Activated T-helper 1 cell treated with anti-CD3 and anti-CD28 coated beads, Interleukin-12 subunit alpha, Interleukin-12 subunit beta, Interleukin-2, Interleukin-4 antibody, amounts not matched to agents 30 ng/mL and 10 ng/mL and 1 ng/mL, durations not matched to agents 14 hours and 24 hours and 36 hours (primary cell): ENCODE data around the gene NAA25. TPM values are rescaled to one million over a fixed set of nuclear protein-coding genes. Genes with fewer than 3 reads are reported as not detected.
"Not testable (repeated sequence)": the region's sequence is repeated elsewhere in the genome, so short reads cannot be mapped to it uniquely, and the experiment has no call there.

Experiments
- DNase-seq: peaks from one replicate; pipeline ENCODE4 v3.0.0; 2021; ENCODE audit warnings: low spot score
- H3K27ac Mint-ChIP-seq: one replicate; pipeline ENCODE4 v1.8.0; 2021; ENCODE audit warnings: mild to moderate bottlenecking, mixed read lengths
- H3K27me3 Mint-ChIP-seq: one replicate; pipeline ENCODE4 v1.8.0; 2022; ENCODE audit warnings: mild to moderate bottlenecking, moderate library complexity, mixed read lengths; ENCODE audit not compliant: insufficient read depth
- H3K36me3 Mint-ChIP-seq: one replicate; pipeline ENCODE4 v1.8.0; 2021; ENCODE audit warnings: low read depth, mixed read lengths
- H3K4me1 Mint-ChIP-seq: one replicate; pipeline ENCODE4 v1.8.0; 2021; ENCODE audit warnings: low read depth, mixed read lengths
- H3K4me3 Mint-ChIP-seq: one replicate; pipeline ENCODE4 v1.8.0; 2021; ENCODE audit warnings: mild to moderate bottlenecking, moderate library complexity, mixed read lengths
- H3K9me3 Mint-ChIP-seq: one replicate; pipeline ENCODE4 v1.8.0; 2021; ENCODE audit warnings: mixed read lengths
- intact Hi-C: fragments of 100-400 bp; cut with micrococcal nuclease; formaldehyde crosslinking; loops from one replicate; pipeline ENCODE4 v1.15.1; 2024
- total RNA-seq: library from RNA; stranded (reverse); gene quantifications from 2 replicates; pipeline ENCODE4 v1.2.3, GENCODE V29; 2022

NAA25 gene
- total RNA-seq, 1 donor from 2014 or later, result 52.2 TPM

DNA sequence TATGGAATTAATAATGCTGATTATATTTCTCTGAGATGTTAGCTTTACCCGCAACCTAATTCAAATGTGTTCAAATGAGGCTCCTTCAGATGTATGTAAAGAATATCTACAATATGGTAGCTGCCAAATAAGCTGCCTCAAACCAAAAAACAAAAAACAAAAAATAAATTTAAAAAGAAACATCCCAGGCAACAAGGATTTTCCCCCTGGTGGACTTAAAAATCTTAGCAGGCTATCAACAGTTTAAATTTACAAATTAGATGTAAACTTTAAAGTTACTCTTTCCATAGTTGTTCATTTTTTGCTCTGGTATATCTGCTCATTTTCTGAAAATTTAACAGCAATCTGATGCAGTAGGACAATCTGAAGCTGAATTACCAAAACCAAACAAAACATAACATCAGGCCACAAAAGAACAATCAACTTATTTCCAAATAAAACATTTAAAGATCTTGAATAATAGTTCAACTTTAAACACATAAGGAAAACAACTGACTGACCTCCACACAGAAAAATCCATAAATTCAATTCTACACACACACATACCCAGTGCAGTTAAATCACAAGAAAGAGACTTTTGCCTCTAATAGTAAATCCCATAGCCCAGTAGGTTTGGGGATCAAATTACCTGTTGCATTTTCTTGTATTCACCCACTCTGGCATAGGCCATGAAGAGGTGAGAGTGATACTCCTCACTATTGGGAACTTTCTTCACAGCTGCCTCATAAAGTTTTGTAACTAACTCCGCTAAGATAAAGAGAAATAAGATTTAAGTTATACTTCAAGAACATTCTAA is 21.3 kb downstream of the NAA25 start:
- no peaks in the 10 kb centered on the region for H3K9me3 Mint-ChIP-seq
- H3K4me1 Mint-ChIP-seq, result peaks cover 32% of the 10 kb centered on the region
- H3K36me3 Mint-ChIP-seq, result peaks cover 38% of the 10 kb centered on the region
- H3K4me3 Mint-ChIP-seq, result no peak overlapping the region
- H3K27ac Mint-ChIP-seq, result peak overlapping the region; percentile 24
- no peak for DNase-seq
- intact Hi-C loops, result no loop called here
- no peaks in the 10 kb centered on the region for H3K27me3 Mint-ChIP-seq

DNA sequence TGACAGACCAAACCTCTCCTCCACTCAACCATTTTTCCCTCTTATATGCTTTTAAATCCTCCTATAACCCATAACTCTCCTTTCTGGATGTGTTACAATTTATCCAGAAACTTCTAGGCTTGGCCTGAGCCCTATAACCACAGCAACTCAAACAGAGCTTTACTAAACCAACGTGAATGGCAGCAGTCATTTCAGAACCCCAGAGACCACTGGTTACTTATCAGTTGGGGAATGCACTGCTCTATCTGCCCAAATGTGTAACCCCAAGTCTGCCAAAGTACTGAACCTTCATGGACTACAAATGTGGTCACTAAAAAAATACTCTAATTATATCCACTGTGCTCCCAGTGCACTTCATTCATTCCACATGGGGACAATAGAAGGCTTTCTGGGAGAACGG is 42.0 kb downstream of the NAA25 start:
- Mint-ChIP-seq H3K4me3 (no peak overlapping the region), H3K9me3 (no peaks in the 10 kb centered on the region), H3K27ac (peak overlapping the region; percentile 25), H3K36me3 (peaks cover 52% of the 10 kb centered on the region), H3K4me1 (peaks cover 5% of the 10 kb centered on the region), H3K27me3 (no peaks in the 10 kb centered on the region)
- intact Hi-C loops, result no loop called here
- DNase-seq, result no peak

DNA sequence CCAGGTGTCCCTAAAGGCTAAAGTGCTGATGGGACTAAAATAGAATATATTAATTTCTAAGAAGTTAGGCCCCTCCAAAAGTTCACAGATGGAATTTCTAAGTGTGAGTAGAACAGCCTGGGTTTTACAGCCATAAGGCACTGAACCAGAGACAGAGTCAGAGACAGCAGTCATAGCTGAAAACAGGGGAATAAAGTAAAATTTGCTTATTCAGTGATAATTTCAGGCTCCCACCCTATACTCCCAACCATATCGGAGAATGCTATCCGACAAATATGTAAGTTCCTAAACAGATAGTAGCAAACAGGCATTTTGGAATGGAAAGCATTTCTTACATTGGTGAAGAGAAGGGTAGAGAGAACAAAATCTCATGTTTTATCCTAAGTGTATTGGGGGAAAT is 45.3 kb downstream of the NAA25 start:
- DNase-seq, result no peak
- Mint-ChIP-seq H3K27ac (peak overlapping the region; percentile 33), H3K4me1 (no peaks in the 10 kb centered on the region), H3K4me3 (no peak overlapping the region), H3K27me3 (no peaks in the 10 kb centered on the region), H3K9me3 (no peaks in the 10 kb centered on the region), H3K36me3 (peaks cover 46% of the 10 kb centered on the region)
- intact Hi-C loops, result loop anchor here (5.0 kb wide), 1 partner anchor 36 kb away; no protein-coding TSS in a partner anchor

DNA sequence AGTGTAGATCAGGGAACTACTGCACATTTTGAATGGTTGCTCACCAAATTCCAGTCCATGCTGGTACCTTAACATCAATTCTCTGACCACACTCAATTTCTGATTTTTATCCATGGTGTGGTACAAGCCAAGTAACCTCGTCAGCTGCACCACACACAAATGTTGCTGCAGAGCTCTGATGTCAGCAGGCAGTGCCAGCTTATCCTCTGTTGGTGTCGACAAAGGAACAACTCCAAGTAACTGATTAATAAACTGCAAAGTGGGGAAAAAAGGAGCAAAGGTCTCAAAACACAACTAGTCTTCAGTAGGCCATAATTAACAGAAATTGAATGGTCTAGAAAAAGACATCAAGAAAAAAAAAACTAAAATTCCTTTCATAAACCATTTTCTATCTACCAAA is 47.4 kb downstream of the NAA25 start:
- DNase-seq, result no peak
- no peaks in the 10 kb centered on the region for H3K9me3 Mint-ChIP-seq
- no peak overlapping the region for H3K4me3 Mint-ChIP-seq
- no peaks in the 10 kb centered on the region for H3K27me3 Mint-ChIP-seq
- intact Hi-C loops, result loop anchor here (5.0 kb wide), 1 partner anchor 34 kb away; no protein-coding TSS in a partner anchor
- H3K27ac Mint-ChIP-seq, result no peak overlapping the region
- H3K4me1 Mint-ChIP-seq, result no peaks in the 10 kb centered on the region
- H3K36me3 Mint-ChIP-seq, result peaks cover 41% of the 10 kb centered on the region

DNA sequence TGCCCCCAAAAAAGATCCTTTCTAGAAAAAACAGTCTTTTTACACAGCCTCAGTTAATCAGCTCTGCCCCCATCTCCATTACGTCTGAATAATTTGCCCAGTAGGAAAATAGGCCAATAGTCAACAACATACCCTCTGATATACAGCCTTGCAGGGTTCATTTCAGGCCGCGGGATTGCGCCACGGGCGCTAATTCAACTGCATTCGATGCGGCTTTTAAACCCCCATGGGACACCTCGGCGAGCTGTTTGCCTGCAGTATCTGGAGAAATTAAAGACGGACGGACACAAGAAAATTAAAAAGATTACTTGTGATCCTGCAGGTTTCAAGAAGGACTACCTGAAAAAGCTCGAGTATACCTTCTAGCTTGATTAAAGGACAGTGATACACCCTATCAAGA is 59.2 kb downstream of the NAA25 start:
- peaks cover 20% of the 10 kb centered on the region for H3K4me1 Mint-ChIP-seq
- H3K27me3 Mint-ChIP-seq, result no peaks in the 10 kb centered on the region
- H3K9me3 Mint-ChIP-seq, result no peaks in the 10 kb centered on the region
- intact Hi-C loops, result no loop called here
- no peak for DNase-seq
- H3K27ac Mint-ChIP-seq, result no peak overlapping the region
- H3K36me3 Mint-ChIP-seq, result peaks cover 50% of the 10 kb centered on the region
- H3K4me3 Mint-ChIP-seq, result no peak overlapping the region

DNA sequence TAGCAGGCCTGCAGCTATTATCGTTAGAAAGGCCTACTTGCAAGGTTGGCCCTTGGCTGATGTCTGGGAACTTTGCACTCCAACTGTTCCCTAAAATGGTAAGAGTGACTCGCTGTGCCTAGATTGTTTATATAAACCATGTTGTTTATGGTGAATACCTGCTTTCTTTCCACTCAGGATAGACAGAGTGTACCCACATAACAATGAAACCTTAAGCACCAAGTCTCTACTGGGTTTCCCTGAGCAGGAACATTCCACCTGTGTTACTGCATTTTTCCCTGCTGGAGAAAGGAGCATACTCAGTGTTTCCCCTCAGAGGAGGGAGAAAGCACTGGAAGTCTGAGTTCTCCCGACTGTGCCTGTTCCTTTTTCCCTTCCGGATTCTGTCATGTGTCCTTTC is 62.6 kb downstream of the NAA25 start:
- Mint-ChIP-seq H3K27me3 (no peaks in the 10 kb centered on the region), H3K27ac (no peak overlapping the region), H3K4me3 (no peak overlapping the region), H3K4me1 (peaks cover 9% of the 10 kb centered on the region), H3K9me3 (no peaks in the 10 kb centered on the region), H3K36me3 (peaks cover 40% of the 10 kb centered on the region)
- DNase-seq, result no peak
- intact Hi-C loops, result no loop called here

DNA sequence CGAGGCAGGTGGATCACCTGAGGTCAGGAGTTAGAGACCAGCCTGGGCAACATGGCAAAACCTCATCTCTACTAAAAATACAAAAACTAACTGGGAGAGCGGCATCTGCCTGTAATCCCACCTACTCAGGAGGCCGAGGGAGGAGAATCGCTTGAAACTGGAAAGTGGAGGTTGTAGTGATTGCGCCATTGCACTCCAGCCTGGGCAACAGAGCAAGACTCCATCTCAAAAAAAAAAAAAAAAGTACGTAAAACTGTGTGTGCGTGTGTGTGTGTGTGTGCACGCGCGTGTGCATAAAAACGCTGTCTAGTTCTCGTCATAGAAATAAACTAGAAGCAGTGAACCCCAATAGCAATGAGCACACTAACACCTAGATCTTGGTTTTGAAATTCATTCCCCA is 72.0 kb downstream of the NAA25 start:
- H3K36me3 Mint-ChIP-seq, result peaks cover 54% of the 10 kb centered on the region
- H3K4me1 Mint-ChIP-seq, H3K4me3 Mint-ChIP-seq, intact Hi-C loops, DNase-seq, H3K9me3 Mint-ChIP-seq, H3K27me3 Mint-ChIP-seq, H3K27ac Mint-ChIP-seq: not testable (repeated sequence)

DNA sequence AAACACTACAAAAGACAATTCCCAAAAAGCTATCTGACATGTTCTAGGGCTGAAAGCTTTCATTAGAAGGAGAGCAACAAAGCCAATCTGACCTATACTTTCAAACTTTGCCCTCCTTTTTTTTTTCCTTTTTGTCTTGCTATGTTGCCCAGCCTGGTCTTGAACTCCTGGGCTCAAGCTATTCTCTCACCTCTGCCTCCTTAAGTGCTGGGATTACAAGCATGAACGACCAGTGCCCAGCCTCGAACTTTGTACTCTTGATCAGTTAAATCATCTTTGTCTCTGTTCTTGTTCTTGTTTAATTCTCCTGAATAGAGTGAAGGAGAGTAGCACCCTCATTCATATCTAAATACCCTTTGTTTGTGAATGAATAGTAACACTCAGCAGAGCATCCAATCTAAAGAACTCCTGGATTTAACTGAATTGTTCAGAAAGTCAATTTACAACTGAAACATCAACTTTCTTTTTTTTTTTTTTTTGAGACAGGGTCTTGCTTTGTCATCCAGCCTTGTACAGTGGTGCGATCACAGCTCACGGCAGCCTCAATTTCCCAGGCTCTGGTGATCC is 73.3 kb downstream of the NAA25 start:
- Mint-ChIP-seq H3K27ac (no peak overlapping the region), H3K4me1 (peaks cover 6% of the 10 kb centered on the region), H3K9me3 (no peaks in the 10 kb centered on the region), H3K36me3 (peaks cover 61% of the 10 kb centered on the region), H3K27me3 (no peaks in the 10 kb centered on the region), H3K4me3 (no peak overlapping the region)
- no peak for DNase-seq
- intact Hi-C loops, result no loop called here

DNA sequence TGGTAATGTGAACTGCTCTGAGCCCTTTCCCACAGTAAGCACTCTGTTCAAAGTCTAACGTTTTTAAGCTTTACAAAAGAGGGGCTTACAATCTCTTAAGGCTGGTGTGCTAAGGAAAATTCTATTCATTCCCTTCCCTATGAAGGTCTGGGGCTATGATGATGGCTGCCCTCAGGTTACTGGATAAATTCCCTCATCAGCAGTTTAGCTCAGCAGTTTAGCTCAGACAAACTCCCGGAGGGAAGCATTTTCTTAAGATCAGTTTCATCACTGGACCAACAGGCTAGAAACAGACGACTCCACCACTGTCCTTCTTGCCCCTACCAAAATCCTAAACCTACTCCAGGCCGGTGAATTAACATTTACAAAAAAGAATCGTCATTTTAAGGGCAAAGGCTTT is 76.3 kb downstream of the NAA25 start:
- H3K4me1 Mint-ChIP-seq, result peaks cover 12% of the 10 kb centered on the region
- no peak for DNase-seq
- no peak overlapping the region for H3K27ac Mint-ChIP-seq
- no peaks in the 10 kb centered on the region for H3K9me3 Mint-ChIP-seq
- H3K27me3 Mint-ChIP-seq, result no peaks in the 10 kb centered on the region
- no peak overlapping the region for H3K4me3 Mint-ChIP-seq
- peaks cover 54% of the 10 kb centered on the region for H3K36me3 Mint-ChIP-seq
- intact Hi-C loops, result no loop called here

DNA sequence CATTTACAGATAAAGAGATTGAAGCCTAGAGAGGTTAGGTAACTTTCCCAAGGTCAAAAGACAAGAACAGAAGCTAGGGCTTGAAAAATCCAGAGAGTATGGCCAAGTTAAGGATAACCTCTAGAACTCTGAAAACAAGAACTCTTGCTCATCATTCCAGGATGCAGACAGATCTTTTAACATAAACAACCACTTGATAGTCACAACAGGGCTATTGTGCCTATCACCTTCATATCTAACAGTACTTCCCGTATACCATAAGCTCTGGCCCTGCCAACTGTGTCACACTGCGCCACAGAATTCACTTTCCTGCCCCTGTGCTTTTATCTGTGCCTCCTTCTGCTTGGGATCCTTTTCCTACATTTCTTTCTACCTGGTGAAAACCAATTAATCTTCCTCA is 77.1 kb downstream of the NAA25 start:
- Mint-ChIP-seq H3K27ac (no peak overlapping the region), H3K27me3 (no peaks in the 10 kb centered on the region)

DNA sequence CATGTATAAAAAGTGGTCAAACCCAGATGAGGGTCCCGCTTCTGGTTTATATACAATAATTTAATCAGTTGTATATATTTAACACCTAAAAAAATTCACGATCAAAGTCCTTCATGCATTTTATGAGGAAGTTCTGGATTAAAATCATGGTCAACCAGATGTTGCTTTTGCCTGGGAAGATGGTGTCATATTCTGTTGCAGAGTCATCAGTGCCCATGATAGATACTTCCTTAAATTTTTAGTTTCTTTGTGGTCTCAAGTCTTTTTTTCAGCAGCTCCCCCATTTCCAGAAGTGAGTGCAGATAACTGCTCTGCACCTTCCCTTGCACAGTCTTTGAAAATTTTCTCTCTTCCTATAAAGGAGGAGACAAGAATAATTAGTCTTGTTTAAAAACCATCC is 79.3 kb downstream of the NAA25 start:
- peaks cover 46% of the 10 kb centered on the region for H3K36me3 Mint-ChIP-seq
- peaks cover 15% of the 10 kb centered on the region for H3K4me1 Mint-ChIP-seq
- H3K27ac Mint-ChIP-seq, result no peak overlapping the region
- H3K27me3 Mint-ChIP-seq, result no peaks in the 10 kb centered on the region
- intact Hi-C loops, result loop anchor here (5.0 kb wide), 2 partner anchors 33 to 82 kb away; no protein-coding TSS in a partner anchor
- DNase-seq, result no peak
- H3K9me3 Mint-ChIP-seq, result no peaks in the 10 kb centered on the region
- H3K4me3 Mint-ChIP-seq, result no peak overlapping the region

More for the DNA sequence above, 77.1 kb downstream of the NAA25 start:
- no peak overlapping the region for H3K4me3 Mint-ChIP-seq
- no peaks in the 10 kb centered on the region for H3K9me3 Mint-ChIP-seq
- no peak for DNase-seq
- peaks cover 13% of the 10 kb centered on the region for H3K4me1 Mint-ChIP-seq
- peaks cover 51% of the 10 kb centered on the region for H3K36me3 Mint-ChIP-seq
- intact Hi-C loops, result no loop called here

DNA sequence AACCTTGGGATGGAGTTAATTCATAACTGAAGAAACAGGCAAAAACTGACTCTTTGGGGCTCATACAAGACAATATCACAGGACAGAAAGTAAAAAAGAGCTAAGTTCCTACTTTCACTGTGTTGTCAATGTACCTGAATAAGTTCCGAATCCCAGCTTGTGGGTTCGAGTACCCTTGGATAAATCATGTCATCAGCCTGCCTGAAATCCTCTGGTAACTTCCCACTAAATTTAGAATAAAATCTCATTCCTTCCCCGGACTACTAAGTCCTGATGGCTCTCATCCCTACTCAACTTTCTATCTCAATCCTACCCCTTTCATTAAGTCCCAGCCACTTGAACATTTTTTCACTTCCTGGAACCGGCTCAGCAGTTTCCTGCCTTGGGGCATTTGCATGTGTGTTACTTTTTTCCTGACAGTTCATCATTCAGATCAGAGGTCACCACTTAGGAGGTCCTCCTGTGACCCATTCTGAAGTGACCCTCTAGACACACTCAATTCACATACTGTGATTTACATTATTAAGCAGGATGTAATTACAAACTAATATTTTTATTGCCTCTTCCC is 82.7 kb downstream of the NAA25 start:
- Mint-ChIP-seq H3K4me3 (peak overlapping the region; percentile 1), H3K27me3 (no peaks in the 10 kb centered on the region)
- intact Hi-C loops, result loop anchor here (1.0 to 5.0 kb wide), 3 partner anchors 12 to 79 kb away; no protein-coding TSS in a partner anchor

DNA sequence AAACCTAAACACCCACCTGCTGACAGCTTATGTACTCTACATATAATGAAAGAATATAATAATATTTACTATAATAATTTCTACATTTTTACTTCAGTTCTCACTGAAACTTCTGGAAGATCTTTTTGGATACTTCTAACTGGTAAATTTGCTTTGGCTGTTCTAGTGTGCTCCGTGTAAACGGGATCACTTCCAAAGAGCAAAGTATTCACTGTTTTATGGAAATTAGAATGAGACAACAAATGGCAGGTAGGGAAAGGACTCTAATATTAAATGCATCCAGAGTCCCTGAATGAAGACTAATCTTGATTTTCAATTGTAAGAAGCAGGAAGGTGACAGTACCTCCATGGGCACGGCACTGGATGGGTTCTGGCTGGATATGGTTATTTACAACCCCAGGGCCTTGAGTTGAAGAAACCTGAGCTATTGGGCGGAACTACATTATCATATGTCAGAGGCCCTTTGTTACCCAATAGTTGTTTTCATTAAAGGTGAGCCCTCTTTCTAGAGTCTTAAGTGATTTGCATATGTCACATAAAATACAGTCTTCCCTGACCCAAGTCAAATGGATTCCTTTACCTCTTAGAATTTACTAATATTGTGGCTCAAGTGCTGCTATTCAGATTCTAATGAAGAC is 84.7 kb downstream of the NAA25 start:
- no peak overlapping the region for H3K27ac Mint-ChIP-seq
- H3K4me3 Mint-ChIP-seq, result no peak overlapping the region
- H3K36me3 Mint-ChIP-seq, result peaks cover 29% of the 10 kb centered on the region
- peaks cover 38% of the 10 kb centered on the region for H3K4me1 Mint-ChIP-seq
- no peak for DNase-seq
- H3K9me3 Mint-ChIP-seq, result no peaks in the 10 kb centered on the region
- intact Hi-C loops, result no loop called here
- H3K27me3 Mint-ChIP-seq, result no peaks in the 10 kb centered on the region

More for the DNA sequence above, 82.7 kb downstream of the NAA25 start:
- Mint-ChIP-seq H3K27ac (peak overlapping the region; percentile 64), H3K4me1 (peaks cover 31% of the 10 kb centered on the region), H3K9me3 (no peaks in the 10 kb centered on the region), H3K36me3 (peaks cover 39% of the 10 kb centered on the region)
- no peak for DNase-seq
